A204.1 (cell line): ENCODE results near the gene DEDD2.

Source experiments
- FAIRE-seq: peaks from 2 replicates; lab custom pipeline; 2012; peaks lifted over from hg19 to GRCh38; lab: Jason Lieb, UNC

DEDD2 gene

GRCh38 chr19:42226886-42227285 is 9.4 kb upstream of the DEDD2 start:
- no peak for FAIRE-seq

GRCh38 chr19:42225718-42226292 is 8.3 kb upstream of the DEDD2 start:
- FAIRE-seq, result no peak

DNA sequence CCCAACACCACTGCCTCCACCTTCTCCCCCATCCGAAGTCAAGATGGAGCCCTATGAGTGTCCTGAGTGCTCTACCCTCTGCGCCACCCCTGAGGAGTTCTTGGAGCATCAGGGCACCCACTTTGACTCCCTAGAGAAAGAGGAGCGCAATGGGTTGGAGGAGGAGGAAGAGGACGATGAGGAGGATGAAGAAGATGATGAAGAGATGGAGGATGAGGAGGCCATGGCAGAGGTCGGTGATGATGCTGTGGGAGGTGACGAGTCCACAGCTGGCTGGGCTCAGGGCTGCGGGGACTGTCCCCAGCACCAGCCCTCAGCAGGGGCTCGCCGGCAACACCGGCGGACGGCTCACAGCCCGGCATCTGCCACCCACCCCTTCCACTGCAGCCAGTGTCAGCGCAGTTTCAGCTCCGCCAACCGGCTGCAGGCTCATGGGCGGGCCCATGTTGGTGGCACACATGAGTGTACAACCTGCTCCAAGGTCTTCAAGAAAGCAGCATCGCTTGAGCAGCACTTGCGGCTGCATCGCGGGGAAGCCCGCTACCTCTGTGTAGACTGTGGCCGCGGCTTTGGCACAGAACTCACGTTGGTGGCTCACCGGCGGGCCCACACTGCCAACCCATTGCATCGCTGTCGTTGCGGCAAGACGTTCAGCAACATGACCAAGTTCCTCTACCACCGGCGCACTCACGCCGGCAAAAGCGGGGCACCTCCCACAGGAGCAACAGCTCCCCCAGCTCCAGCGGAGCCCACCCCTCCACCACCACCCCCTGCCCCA is 7.7 kb upstream of the DEDD2 start:
- no peak for FAIRE-seq

DNA sequence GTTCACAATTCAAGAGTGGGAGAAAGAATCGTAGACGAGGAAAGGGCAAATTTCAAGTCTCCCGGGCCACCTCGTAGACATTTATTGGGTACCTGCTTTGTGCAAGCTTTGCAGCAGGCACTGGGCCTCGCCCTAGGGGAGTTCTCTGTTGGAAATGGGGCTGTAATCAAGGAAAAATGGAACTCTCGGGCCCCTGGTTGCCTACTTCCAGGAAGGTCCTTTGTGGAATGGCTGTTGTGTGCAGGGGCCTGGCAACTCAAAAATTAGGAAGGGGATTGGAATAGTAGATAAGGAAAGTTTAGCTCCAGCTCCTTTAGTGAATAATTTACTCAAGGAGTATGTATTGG is 3.2 kb upstream of the DEDD2 start:
- FAIRE-seq, result no peak

DNA sequence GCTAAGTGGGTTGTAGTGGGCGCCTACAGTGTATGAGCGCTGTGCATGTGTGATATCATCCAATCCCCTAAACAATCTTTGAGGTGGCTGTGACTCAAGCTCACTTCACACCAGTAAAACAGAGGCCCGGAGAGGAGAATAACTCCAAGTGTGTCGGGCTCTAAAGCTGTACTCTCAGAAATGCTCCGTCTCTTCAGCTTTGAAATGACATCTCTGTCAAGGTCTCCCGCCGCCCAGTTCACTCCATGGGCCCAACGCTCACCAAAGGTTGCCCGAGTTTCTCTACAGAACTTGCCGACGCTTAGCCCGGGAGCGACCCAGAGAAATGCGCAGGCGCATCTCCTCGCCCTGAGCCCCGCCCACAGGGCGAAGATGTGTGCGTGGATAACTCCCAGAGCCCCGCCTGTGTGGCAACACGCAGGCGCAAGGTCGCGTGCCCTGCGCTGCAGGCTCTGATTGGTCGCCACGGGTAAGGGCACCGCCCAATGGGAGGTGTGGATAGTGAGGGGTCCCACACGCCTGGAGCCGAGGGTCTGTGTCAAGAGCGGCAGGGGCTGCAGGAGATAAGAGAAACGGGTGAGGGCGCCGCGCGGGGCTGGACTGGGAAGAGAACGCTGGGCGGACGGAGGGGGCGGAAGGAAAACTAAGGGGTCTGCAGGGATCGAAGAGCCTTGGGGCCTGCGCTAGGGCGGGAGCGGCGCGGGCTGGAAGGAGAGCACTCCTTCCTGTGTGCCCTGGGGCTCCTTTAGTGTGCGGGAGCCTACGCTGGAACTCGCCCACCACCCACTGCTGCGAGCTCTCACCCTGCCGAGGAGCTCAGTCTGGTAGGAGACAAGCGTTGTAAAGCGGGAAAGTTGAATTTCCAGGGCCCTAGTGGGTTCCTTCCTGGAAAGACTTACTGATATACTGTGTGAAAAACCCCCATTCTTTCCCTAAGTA is 2.6 kb upstream of the DEDD2 start, which contains the start of gene ZNF526:
Gene ZNF526, plus strand, starts transcription at position 501 of the 939 bp plus-strand sequence. CDS start 4,092 bp downstream, outside the sequence.
- peak; percentile 90 for FAIRE-seq

DNA sequence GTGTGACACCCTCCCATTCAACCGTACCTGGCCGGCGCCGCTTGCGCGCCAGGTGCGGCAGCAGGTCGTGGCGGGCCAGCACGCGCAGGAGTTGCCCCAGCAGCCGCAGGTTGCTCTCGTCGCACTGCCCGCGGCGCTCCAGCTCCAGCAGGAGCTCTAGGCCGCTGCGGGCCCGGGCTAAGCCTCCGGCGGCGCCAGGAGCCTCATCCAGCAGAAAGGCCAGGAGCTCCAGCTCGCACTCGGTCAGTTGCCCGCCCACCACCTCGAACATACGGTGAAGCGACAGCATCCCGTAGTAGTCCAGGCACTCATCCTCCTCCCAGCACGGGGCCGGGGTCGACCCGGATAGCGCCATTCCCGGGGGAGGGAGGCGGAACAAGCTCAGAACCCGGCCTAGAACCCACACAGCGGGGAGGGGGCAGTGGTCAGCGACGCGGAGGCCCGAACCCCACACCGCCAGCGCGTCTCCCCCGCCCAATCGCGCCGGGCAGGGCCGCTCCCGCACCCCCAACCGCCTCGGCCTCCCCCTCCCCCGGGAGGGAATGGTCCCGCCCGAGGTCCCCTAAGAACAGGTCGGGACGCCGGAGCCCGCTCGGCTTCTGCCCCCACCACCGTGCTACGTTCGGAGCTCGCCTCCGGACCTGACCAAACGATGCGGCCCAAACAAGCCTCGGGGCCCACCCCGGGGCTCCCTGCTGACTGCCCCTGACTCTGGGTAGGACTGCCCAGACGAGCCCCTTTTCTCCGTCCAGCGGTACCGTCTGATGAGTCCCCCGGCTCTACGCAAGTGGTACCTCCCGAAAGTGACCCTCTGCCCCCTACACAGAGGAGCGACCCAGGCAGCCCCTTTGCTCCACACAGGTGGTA is 591 bp downstream of the DEDD2 start:
- FAIRE-seq, result no peak

- no peak for FAIRE-seq
Observed at GRCh38 chr19:42214810-42215485, 2.5 kb downstream of the DEDD2 start.

- FAIRE-seq, result no peak
Observed at GRCh38 chr19:42212886-42213285, 4.6 kb downstream of the DEDD2 start.

GRCh38 chr19:42208612-42209011 is 8.9 kb downstream of the DEDD2 start:
- FAIRE-seq, result no peak

- FAIRE-seq, result no peak
Observed at GRCh38 chr19:42207767-42208271, 9.7 kb downstream of the DEDD2 start.

GRCh38 chr19:42206871-42207755 is 10.4 kb downstream of the DEDD2 start:
- no peak for FAIRE-seq

GRCh38 chr19:42204664-42205063 is 12.8 kb downstream of the DEDD2 start:
- no peak for FAIRE-seq

GRCh38 chr19:42203700-42204099 is 13.8 kb downstream of the DEDD2 start:
- no peak for FAIRE-seq

- no peak for FAIRE-seq
Observed at GRCh38 chr19:42202290-42202880, 15.1 kb downstream of the DEDD2 start.

- no peak for FAIRE-seq
Observed at GRCh38 chr19:42201489-42202289, 15.8 kb downstream of the DEDD2 start.

GRCh38 chr19:42200116-42200715 is 17.3 kb downstream of the DEDD2 start:
- FAIRE-seq, result no peak

GRCh38 chr19:42199440-42200115 is 17.9 kb downstream of the DEDD2 start:
- no peak for FAIRE-seq
